Mucosa of descending colon (tissue), 3 donors: Measurements from ENCODE around the gene EHD2. TPM values are rescaled to one million over a fixed set of nuclear protein-coding genes. Genes with fewer than 3 reads are reported as not detected.

Experiments
- ATAC-seq: fragments of 200-7000 bp; cut with Tn5 transposase; one replicate; pipeline ENCODE4 v1.9.1; 2020; ENCODE audit warnings: mild to moderate bottlenecking, moderate library complexity
- DNase-seq, 3 donors: peaks; one replicate each; pipeline ENCODE4 v3.0.0-alpha.2; 2020
- H3K36me3 ChIP-seq: fragments of 200-600 bp; one replicate; pipeline ENCODE4 v1.8.0; 2021; ENCODE audit warnings: low read depth, mild to moderate bottlenecking
- H3K4me1 ChIP-seq: fragments of 200-600 bp; one replicate; pipeline ENCODE4 v1.8.0; 2021; ENCODE audit warnings: low read depth, mild to moderate bottlenecking
- H3K4me3 ChIP-seq: fragments of 200-600 bp; one replicate; pipeline ENCODE4 v1.8.0; 2021; ENCODE audit warnings: mild to moderate bottlenecking
- H3K9me3 ChIP-seq: fragments of 200-600 bp; one replicate; pipeline ENCODE4 v1.8.0; 2021; ENCODE audit warnings: mild to moderate bottlenecking
- intact Hi-C, 2 donors: fragments of 100-400 bp; cut with DNase I in 1 of 2; cut with micrococcal nuclease in 1 of 2; formaldehyde crosslinking; loops; one replicate each; pipeline versions ENCODE4 v1.11.0 to v1.11.1; 2022; cut with DNase I, micrococcal nuclease
- total RNA-seq, 3 donors: library from RNA; stranded (reverse); fragmentation: NEBNext Ultra II Directional in 2 of 3; extraction: Animal tissue kit (Norgen Biotek cat#: 25700) in 2 of 3; gene quantifications; one replicate each; pipeline versions ENCODE4 v1.2.1 to v1.2.4, GENCODE V29; 2021 to 2023
- TF ChIP-seq, protein P1 (sequence below): fragments of 200-600 bp; IDR thresholded peaks from one replicate; pipeline ENCODE4 v1.8.0; 2022; ENCODE audit warnings: antibody characterized with exemption, mild to moderate bottlenecking
- donor health status: DM: no; HTN: no; CAD: no; lungs with moderate emphysema.
- donor health status: DM: no; HTN: no; CAD: no.
- donor health status: DM: no; HTN: yes; CAD: no.

EHD2 gene
- total RNA-seq, 3 donors from 2014 or later: 10.8 to 108 (median 30.3) TPM

DNA sequence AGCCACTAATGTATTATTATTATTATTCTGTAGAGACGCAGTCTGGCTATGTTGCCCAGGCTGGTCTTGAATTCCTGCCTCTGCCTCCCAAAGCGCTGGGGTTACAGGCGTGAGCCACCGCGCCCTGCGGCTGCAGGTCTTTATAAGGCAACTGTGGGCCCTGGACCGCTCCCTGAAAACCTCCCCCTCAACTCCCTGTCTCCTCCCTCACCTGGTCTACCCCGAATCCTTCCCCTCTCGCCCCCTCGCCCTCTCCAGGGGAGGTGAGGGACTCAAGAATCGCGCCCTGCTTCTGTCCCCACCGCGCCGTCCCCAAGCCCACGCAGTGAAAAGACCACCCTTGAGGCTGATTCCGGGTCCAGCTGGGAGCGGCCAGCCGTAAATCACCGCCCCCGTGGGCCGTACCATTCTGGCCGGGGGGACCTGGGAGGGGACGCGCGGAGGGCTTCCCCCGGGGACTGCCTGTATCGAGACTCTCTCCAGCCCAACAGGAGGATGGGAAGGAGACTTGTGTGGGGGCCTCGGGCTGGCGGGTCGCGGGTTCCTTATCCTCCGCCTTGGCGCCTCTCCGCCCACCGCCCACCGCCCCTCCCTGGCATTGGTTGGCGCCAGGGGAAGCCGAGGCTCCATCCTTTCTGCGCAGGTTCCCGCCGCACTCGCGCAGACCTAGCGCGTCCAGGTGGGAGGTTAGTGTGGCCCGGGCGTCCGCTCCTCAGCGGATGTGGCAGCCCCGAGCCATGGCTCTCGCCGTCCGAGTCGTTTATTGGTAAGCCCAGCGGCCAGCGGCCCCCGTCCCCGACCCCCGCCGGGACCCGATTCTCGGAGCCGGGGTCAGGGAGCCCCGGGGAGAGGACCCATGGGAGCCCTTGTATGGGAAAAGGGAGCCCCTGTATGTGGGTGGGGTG is 65.1 kb downstream of the EHD2 start, which contains the start of gene SELENOW:
SELENOW (plus strand) TSS at position 655 of the 905 bp plus-strand sequence; CDS start at position 738, 83 bp downstream.
- intact Hi-C loops: no loop called here

DNA sequence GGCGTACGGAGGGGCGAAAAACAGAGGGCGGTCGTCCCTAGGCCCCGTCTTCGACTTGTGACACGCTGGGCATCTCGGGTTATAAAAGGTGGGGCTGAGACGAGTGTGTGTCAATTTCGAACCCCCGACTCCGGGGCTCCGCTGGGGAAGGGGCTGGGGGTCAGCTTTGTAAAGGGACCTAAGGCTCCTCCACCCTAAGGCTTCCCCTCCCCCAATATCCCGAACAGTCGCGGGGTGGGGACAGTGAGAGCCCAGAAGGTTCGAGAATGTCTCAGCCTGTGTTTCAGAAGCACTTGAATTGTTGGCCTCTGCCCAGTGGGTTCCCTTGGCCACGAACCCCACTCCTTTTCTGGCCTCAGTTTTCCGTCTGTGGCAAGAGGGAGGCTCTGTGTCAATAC is 65.7 kb downstream of the EHD2 start:
- peak overlapping the region; percentile 96 for H3K4me3 ChIP-seq
- intact Hi-C loops: no loop called here
- ATAC-seq (peak; percentile 5), DNase-seq (peak in 2 of 3 donors; percentile 66 to 72)
- H3K9me3 ChIP-seq: no peaks in the 10 kb centered on the region
- no peaks in the 10 kb centered on the region for H3K36me3 ChIP-seq
- TF ChIP-seq, protein P1, sequence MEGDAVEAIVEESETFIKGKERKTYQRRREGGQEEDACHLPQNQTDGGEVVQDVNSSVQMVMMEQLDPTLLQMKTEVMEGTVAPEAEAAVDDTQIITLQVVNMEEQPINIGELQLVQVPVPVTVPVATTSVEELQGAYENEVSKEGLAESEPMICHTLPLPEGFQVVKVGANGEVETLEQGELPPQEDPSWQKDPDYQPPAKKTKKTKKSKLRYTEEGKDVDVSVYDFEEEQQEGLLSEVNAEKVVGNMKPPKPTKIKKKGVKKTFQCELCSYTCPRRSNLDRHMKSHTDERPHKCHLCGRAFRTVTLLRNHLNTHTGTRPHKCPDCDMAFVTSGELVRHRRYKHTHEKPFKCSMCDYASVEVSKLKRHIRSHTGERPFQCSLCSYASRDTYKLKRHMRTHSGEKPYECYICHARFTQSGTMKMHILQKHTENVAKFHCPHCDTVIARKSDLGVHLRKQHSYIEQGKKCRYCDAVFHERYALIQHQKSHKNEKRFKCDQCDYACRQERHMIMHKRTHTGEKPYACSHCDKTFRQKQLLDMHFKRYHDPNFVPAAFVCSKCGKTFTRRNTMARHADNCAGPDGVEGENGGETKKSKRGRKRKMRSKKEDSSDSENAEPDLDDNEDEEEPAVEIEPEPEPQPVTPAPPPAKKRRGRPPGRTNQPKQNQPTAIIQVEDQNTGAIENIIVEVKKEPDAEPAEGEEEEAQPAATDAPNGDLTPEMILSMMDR: no peak
- peaks cover 32% of the 10 kb centered on the region for H3K4me1 ChIP-seq

More for the DNA sequence above, 65.1 kb downstream of the EHD2 start, which contains the start of gene SELENOW:
- peak; percentile 86 to 92 (median 90) for DNase-seq
- Histone ChIP-seq H3K4me1 (peaks cover 32% of the 10 kb centered on the region), H3K9me3 (no peaks in the 10 kb centered on the region), H3K36me3 (no peaks in the 10 kb centered on the region), H3K4me3 (peak within 1 kb of the TSS; percentile 96)
- ATAC-seq: peak; percentile 84
- TF ChIP-seq, protein P1: no peak

GRCh38 chr19:47779524-47780214 is 66.4 kb downstream of the EHD2 start:
- no peak for ATAC-seq
- TF ChIP-seq, protein P1: no peak
- DNase-seq: peak in 2 of 3 donors; percentile 63 to 64
- peaks cover 32% of the 10 kb centered on the region for H3K4me1 ChIP-seq
- peak overlapping the region; percentile 96 for H3K4me3 ChIP-seq
- peaks cover 3% of the 10 kb centered on the region for H3K36me3 ChIP-seq
- intact Hi-C loops: loop anchor here in 1 of 2 donors (10.0 kb wide), 1 partner anchor 65 kb away; the partner anchor contains the start of gene EHD2
- H3K9me3 ChIP-seq: no peaks in the 10 kb centered on the region

DNA sequence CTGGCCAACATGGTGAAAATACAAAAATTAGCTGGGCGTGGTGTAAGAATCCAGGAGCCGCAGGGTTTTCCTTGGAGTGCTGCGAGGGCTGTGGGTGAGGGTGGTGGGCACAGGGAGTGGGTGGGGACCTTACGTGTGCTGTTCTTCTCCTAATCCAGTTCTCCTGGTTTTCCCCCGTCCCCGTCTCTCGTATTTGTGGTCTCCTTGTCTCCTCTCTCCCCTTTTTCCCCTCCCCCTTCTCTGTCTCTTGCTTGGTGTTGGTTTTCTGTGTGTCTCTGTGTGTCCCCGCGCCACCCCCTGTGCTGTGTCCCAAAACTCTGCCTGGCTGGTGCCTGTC is 67.0 kb downstream of the EHD2 start:
- peaks cover 32% of the 10 kb centered on the region for H3K4me1 ChIP-seq
- intact Hi-C loops: loop anchor here in 1 of 2 donors (10.0 kb wide), 1 partner anchor 65 kb away; the partner anchor contains the start of gene EHD2
- H3K36me3 ChIP-seq: peaks cover 6% of the 10 kb centered on the region

More for the DNA sequence above, 67.0 kb downstream of the EHD2 start:
- ATAC-seq (no peak), DNase-seq (no peak)
- Histone ChIP-seq H3K9me3 (no peaks in the 10 kb centered on the region), H3K4me3 (no peak overlapping the region)
- TF ChIP-seq, protein P1: no peak
